Keratinocyte (primary cell): ENCODE measurements around the gene KRT78.

Source experiments
- EZH2 ChIP-seq: IDR thresholded peaks from one replicate; pipeline ENCODE4 v1.6.1; 2012; ENCODE audit warnings: inconsistent platforms, mild to moderate bottlenecking, low read length, moderate library complexity
- TF ChIP-seq, protein P1 (sequence below), 3 experiments: IDR thresholded peaks in 1 of 3; conservative IDR thresholded peaks in 1 of 3; optimal IDR thresholded peaks in 1 of 3; 2 replicates in 2 of 3; 3 replicates in 1 of 3; pipeline versions ENCODE3 to v1.5.1; 2011; ENCODE audit warnings: low read length in 3 of 3, mild to moderate bottlenecking in 3 of 3, moderate library complexity in 2 of 3, control low read depth in 1 of 3, inconsistent platforms in 1 of 3; ENCODE audit not compliant: insufficient read depth in 2 of 3; ENCODE audit errors: extremely low read depth in 1 of 3

- TF ChIP-seq EZH2, result no peak
- TF ChIP-seq, protein P1, sequence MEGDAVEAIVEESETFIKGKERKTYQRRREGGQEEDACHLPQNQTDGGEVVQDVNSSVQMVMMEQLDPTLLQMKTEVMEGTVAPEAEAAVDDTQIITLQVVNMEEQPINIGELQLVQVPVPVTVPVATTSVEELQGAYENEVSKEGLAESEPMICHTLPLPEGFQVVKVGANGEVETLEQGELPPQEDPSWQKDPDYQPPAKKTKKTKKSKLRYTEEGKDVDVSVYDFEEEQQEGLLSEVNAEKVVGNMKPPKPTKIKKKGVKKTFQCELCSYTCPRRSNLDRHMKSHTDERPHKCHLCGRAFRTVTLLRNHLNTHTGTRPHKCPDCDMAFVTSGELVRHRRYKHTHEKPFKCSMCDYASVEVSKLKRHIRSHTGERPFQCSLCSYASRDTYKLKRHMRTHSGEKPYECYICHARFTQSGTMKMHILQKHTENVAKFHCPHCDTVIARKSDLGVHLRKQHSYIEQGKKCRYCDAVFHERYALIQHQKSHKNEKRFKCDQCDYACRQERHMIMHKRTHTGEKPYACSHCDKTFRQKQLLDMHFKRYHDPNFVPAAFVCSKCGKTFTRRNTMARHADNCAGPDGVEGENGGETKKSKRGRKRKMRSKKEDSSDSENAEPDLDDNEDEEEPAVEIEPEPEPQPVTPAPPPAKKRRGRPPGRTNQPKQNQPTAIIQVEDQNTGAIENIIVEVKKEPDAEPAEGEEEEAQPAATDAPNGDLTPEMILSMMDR (optimal IDR thresholded peaks at IDR 0.05 in 1 of 3, IDR thresholded peaks at IDR 0.05 in 1 of 3, conservative IDR thresholded peaks at IDR 0.05 in 1 of 3; ENCODE audit: extremely low read depth in 1 of 3, insufficient read depth in 2 of 3, low read length in 3 of 3), result no peak
Measured at GRCh38 chr12:52805000-52805399, 43.8 kb downstream of the KRT78 start.
